Ishikawa (cell line): Measurements from ENCODE around the gene DHRS7B.

ENCODE experiments used
- CEBPB ChIP-seq: IDR thresholded peaks from 2 replicates; pipeline ENCODE4 v1.6.1; 2012
- CREB1 ChIP-seq: IDR thresholded peaks from 2 replicates; pipeline ENCODE4 v1.6.1; 2012; ENCODE audit warnings: low read depth
- EGR1 ChIP-seq: IDR thresholded peaks from 2 replicates; pipeline ENCODE4 v1.6.1; 2012
- EP300 ChIP-seq: IDR thresholded peaks from 2 replicates; pipeline ENCODE4 v1.6.1; 2012; ENCODE audit warnings: borderline replicate concordance
- FOXM1 ChIP-seq: IDR thresholded peaks from 2 replicates; pipeline ENCODE4 v1.6.1; 2012; ENCODE audit warnings: low read depth, borderline replicate concordance
- NFIC ChIP-seq: IDR thresholded peaks from 2 replicates; pipeline ENCODE4 v1.6.1; 2012
- RAD21 ChIP-seq: IDR thresholded peaks from 2 replicates; pipeline ENCODE4 v1.6.1; 2012; ENCODE audit warnings: low read depth
- TAF1 ChIP-seq: IDR thresholded peaks from 2 replicates; pipeline ENCODE4 v1.6.1; 2012; ENCODE audit warnings: low read depth, mild to moderate bottlenecking
- TCF12 ChIP-seq: IDR thresholded peaks from 2 replicates; pipeline ENCODE4 v1.6.1; 2012; ENCODE audit warnings: low read depth
- TEAD4 ChIP-seq: IDR thresholded peaks from 2 replicates; pipeline ENCODE4 v1.6.1; 2012
- USF1 ChIP-seq: IDR thresholded peaks from 2 replicates; pipeline ENCODE4 v1.6.1; 2012
- YY1 ChIP-seq: IDR thresholded peaks from 2 replicates; pipeline ENCODE4 v1.6.1; 2012; ENCODE audit warnings: low read depth
- ZBTB7A ChIP-seq: IDR thresholded peaks from 2 replicates; pipeline ENCODE4 v1.6.1; 2012; ENCODE audit warnings: low read depth
- TF ChIP-seq, protein P1 (sequence below): IDR thresholded peaks from 2 replicates; pipeline ENCODE4 v1.6.1; 2012
- TF ChIP-seq, protein P2 (sequence below): IDR thresholded peaks from 2 replicates; pipeline ENCODE4 v1.6.1; 2012; ENCODE audit warnings: low read depth, mild to moderate bottlenecking

Gene DHRS7B

GRCh38 chr17:21165922-21166594, 39.3 kb downstream of the DHRS7B start:
- TF ChIP-seq RAD21: no peak
- no peak for TF ChIP-seq USF1

GRCh38 chr17:21166595-21167210, 39.9 kb downstream of the DHRS7B start:
- TF ChIP-seq TEAD4 (no peak), TCF12 (no peak), YY1 (no peak), NFIC (no peak), ZBTB7A (no peak), RAD21 (no peak), EP300 (no peak), CREB1 (no peak)
- TF ChIP-seq, protein P1, sequence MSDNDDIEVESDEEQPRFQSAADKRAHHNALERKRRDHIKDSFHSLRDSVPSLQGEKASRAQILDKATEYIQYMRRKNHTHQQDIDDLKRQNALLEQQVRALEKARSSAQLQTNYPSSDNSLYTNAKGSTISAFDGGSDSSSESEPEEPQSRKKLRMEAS: no peak
- TF ChIP-seq, protein P2, sequence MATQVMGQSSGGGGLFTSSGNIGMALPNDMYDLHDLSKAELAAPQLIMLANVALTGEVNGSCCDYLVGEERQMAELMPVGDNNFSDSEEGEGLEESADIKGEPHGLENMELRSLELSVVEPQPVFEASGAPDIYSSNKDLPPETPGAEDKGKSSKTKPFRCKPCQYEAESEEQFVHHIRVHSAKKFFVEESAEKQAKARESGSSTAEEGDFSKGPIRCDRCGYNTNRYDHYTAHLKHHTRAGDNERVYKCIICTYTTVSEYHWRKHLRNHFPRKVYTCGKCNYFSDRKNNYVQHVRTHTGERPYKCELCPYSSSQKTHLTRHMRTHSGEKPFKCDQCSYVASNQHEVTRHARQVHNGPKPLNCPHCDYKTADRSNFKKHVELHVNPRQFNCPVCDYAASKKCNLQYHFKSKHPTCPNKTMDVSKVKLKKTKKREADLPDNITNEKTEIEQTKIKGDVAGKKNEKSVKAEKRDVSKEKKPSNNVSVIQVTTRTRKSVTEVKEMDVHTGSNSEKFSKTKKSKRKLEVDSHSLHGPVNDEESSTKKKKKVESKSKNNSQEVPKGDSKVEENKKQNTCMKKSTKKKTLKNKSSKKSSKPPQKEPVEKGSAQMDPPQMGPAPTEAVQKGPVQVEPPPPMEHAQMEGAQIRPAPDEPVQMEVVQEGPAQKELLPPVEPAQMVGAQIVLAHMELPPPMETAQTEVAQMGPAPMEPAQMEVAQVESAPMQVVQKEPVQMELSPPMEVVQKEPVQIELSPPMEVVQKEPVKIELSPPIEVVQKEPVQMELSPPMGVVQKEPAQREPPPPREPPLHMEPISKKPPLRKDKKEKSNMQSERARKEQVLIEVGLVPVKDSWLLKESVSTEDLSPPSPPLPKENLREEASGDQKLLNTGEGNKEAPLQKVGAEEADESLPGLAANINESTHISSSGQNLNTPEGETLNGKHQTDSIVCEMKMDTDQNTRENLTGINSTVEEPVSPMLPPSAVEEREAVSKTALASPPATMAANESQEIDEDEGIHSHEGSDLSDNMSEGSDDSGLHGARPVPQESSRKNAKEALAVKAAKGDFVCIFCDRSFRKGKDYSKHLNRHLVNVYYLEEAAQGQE: no peak

DNA sequence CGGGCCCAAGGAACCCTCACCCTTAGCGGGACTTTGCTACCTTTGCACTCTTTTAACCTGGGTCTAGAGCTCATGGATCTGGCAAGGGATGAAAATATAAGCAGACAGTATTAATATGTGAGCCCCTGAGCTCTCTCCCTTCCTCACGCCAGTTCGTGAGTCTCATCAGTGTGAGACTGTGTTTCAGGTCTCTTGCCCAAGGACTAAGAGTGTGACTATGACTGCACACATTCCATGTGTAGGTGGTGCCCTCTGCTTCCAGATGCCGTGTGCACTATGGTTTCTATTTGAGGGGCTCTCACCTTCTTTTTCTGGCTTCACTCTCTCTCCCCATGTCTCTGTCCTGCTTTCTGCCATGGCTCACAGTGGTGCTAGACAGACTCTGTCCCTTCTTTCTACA, 40.5 kb downstream of the DHRS7B start:
- TF ChIP-seq TAF1 (no peak), TCF12 (no peak), NFIC (no peak), YY1 (no peak)

DNA sequence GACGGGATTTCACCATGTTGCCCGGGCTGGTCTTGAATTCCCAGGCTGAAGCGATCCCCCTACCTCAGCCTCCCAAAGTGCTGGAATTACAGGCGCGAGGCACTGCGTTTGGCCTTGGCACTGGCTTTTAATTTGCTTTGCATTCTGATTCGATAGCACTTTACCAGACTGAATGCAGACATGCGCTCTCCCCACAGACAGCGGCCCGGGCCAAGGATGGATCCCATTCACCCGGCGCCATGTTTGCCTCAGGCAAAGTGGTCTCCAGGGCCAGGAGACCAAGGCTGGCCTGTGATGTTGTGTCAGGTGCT, 41.7 kb downstream of the DHRS7B start:
- TF ChIP-seq TAF1 (no peak), USF1 (no peak), RAD21 (no peak), TCF12 (no peak), TEAD4 (no peak), ZBTB7A (no peak), NFIC (no peak), FOXM1 (no peak), CREB1 (no peak), YY1 (no peak), EGR1 (no peak)

GRCh38 chr17:21169496-21169895, 42.7 kb downstream of the DHRS7B start:
- TF ChIP-seq TEAD4: no peak

GRCh38 chr17:21170809-21171208, 44.0 kb downstream of the DHRS7B start:
- TF ChIP-seq, protein P1: no peak
- TF ChIP-seq CREB1 (no peak), USF1 (no peak), EP300 (no peak), YY1 (no peak), TAF1 (no peak), TEAD4 (no peak), RAD21 (no peak), NFIC (no peak), ZBTB7A (no peak), CEBPB (no peak), EGR1 (no peak), TCF12 (no peak), FOXM1 (no peak)
- TF ChIP-seq, protein P2: no peak
